H1 (cell line): ENCODE measurements around the gene SYTL1. TPM values are rescaled to one million over a fixed set of nuclear protein-coding genes. Genes with fewer than 3 reads are reported as not detected.

ENCODE experiments used
- CTBP2 ChIP-seq: IDR thresholded peaks from 2 replicates; pipeline ENCODE4 v1.7.0; 2011; ENCODE audit warnings: borderline replicate concordance, mild to moderate bottlenecking, moderate library complexity, mixed read lengths, low read length; ENCODE audit not compliant: insufficient read depth, insufficient read length
- PHF8 ChIP-seq: fragments of 200-600 bp; sonication (generic); conservative IDR thresholded peaks from 2 replicates; pipeline ENCODE4 v1.7.1; 2012; ENCODE audit warnings: low read depth, mild to moderate bottlenecking, inconsistent platforms, low read length, moderate library complexity
- RAD21 ChIP-seq, 2 experiments: IDR thresholded peaks in 1 of 2; conservative IDR thresholded peaks in 1 of 2; 2 replicates each; pipeline ENCODE4 v1.6.1; 2011; ENCODE audit warnings: low read depth in 2 of 2, low read length in 2 of 2, improper control_type of control experiment in 1 of 2, inconsistent platforms in 1 of 2, mild to moderate bottlenecking in 1 of 2, moderate library complexity in 1 of 2
- SIN3A ChIP-seq, 2 experiments: IDR thresholded peaks in 1 of 2; conservative IDR thresholded peaks in 1 of 2; 2 replicates each; pipeline ENCODE4 v1.6.1; 2011 to 2012; ENCODE audit warnings: low read length in 2 of 2, improper control_type of control experiment in 1 of 2, low read depth in 1 of 2, mild to moderate bottlenecking in 1 of 2
- SIRT6 ChIP-seq: IDR thresholded peaks from one replicate; pipeline ENCODE4 v1.7.1; 2012; ENCODE audit warnings: low read length, inconsistent platforms
- SP1 ChIP-seq: IDR thresholded peaks from 2 replicates; pipeline ENCODE4 v1.6.1; 2011; ENCODE audit warnings: low read depth, low read length
- SRF ChIP-seq: IDR thresholded peaks from 2 replicates; pipeline ENCODE4 v1.6.1; 2011; ENCODE audit warnings: mild to moderate bottlenecking, low read depth, low read length, moderate library complexity
- TAF1 ChIP-seq: IDR thresholded peaks from 2 replicates; pipeline ENCODE4 v1.6.1; 2011; ENCODE audit warnings: mild to moderate bottlenecking, low read depth, low read length
- TBP ChIP-seq: IDR thresholded peaks from 2 replicates; pipeline ENCODE4 v1.6.1; 2011; ENCODE audit warnings: low read depth, low read length, improper control_type of control experiment
- TEAD4 ChIP-seq: IDR thresholded peaks from 2 replicates; pipeline ENCODE4 v1.6.1; 2012; ENCODE audit warnings: low read depth, low read length, inconsistent platforms, mixed read lengths
- polyA plus RNA-seq, 7 experiments: library from polyadenylated mRNA; depleted of rRNA in 3 of 7; stranded (reverse) in 5 of 7; unstranded in 2 of 7; fragments of >200 nt in 5 of 7; fragments of 200-250 nt in 2 of 7; gene quantifications; 1 replicate in 5 of 7; 2 replicates in 1 of 7; 4 replicates in 1 of 7; pipeline versions ENCODE4 v1.2.1 to v1.2.3, GENCODE V29; 2011 to 2013; ENCODE audit warnings: missing spikeins in 2 of 7, mixed read lengths in 2 of 7
- total RNA-seq: library from RNA; stranded (reverse); fragmentation: NEBNext Ultra II Directional; extraction: Animal tissue kit (Norgen Biotek cat#: 25700); gene quantifications from 2 replicates; pipeline ENCODE4 v1.2.1, GENCODE V29; 2021
- TF ChIP-seq, protein P1 (sequence below), 3 experiments: IDR thresholded peaks; 1 replicate in 2 of 3; 2 replicates in 1 of 3; pipeline versions ENCODE4 v1.5.1 to v1.6.1; 2011; ENCODE audit warnings: low read length in 3 of 3, mild to moderate bottlenecking in 3 of 3, inconsistent platforms in 2 of 3, low read depth in 1 of 3, moderate library complexity in 1 of 3; ENCODE audit not compliant: insufficient read depth in 1 of 3; ENCODE audit errors: control extremely low read depth in 1 of 3

SYTL1 gene
- total and polyA plus RNA-seq, 2 of the 8 experiments (the other 6 are each of a cell fraction or from before 2014, with no cell fraction given) = 6.4 to 19.5 TPM

DNA sequence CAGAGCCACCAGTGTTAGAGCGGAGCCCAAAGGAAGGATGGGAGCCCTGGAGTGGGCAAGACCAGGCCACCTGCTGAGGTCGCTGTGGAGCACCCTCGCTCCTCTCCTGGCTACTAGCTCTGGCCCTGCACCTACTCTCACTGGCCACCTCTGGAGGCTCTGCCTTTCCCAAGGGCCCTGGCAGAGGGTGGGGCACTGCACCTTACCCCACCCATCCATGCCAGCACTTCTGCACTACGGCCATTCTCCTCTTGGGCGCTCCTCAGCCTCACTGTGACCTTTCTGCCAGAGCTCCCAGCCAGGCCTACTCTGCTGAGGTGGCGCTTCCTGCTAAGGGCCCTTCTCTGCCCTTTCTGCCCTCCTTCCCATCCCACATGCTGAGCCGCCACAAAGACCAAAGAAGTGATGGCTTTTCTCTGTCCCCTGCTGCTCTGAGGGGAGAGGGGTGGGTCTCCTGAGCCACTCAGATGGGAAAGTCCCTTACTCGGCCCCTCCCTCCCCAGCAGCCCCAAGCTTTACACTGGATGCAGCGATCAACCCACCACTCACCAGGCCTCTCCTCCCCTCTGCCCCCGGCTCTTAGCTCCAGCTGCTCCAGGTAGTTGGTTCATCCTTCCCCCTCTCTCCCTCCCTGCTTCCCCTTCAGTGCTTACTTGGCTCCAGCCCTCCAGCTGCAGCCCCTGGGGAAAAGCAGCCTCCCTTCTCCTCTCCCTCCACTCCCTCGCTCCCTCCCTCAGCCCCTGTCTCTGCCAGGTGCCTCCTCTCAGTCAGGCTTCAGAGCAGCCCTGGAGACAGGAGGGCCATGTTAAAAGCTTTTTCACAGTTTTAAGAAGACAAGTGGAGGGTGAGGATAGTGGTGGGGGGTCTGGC, 34.7 kb upstream of the SYTL1 start (continued):
- TF ChIP-seq, protein P1, sequence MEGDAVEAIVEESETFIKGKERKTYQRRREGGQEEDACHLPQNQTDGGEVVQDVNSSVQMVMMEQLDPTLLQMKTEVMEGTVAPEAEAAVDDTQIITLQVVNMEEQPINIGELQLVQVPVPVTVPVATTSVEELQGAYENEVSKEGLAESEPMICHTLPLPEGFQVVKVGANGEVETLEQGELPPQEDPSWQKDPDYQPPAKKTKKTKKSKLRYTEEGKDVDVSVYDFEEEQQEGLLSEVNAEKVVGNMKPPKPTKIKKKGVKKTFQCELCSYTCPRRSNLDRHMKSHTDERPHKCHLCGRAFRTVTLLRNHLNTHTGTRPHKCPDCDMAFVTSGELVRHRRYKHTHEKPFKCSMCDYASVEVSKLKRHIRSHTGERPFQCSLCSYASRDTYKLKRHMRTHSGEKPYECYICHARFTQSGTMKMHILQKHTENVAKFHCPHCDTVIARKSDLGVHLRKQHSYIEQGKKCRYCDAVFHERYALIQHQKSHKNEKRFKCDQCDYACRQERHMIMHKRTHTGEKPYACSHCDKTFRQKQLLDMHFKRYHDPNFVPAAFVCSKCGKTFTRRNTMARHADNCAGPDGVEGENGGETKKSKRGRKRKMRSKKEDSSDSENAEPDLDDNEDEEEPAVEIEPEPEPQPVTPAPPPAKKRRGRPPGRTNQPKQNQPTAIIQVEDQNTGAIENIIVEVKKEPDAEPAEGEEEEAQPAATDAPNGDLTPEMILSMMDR (IDR thresholded peaks at IDR 0.05; ENCODE audit: control extremely low read depth in 1 of 3, insufficient read depth in 1 of 3, low read depth in 1 of 3, low read length in 3 of 3) = peak; percentile 33 to 57 (median 41)
- TF ChIP-seq TBP = peak; percentile 60; the same call in 1 of the 2 replicates
- TF ChIP-seq TAF1 = peak; percentile 62
- TF ChIP-seq SP1 = peak; percentile 53; the same call in 1 of the 2 replicates
- peak; percentile 54 for TF ChIP-seq CTBP2
- TF ChIP-seq SIRT6 = no peak
- no peak for TF ChIP-seq TEAD4
- TF ChIP-seq SIN3A (conservative IDR thresholded peaks at IDR 0.05 in 1 of 2, IDR thresholded peaks at IDR 0.05 in 1 of 2; ENCODE audit: low read depth in 1 of 2, low read length in 2 of 2) = 0 out of 4 replicates have a peak, but pooled peaks of 1 of the 2 experiments have one; percentile 25
- no peak for TF ChIP-seq PHF8
- TF ChIP-seq SRF = no peak
- TF ChIP-seq RAD21 (IDR thresholded peaks at IDR 0.05 in 1 of 2, conservative IDR thresholded peaks at IDR 0.05 in 1 of 2; ENCODE audit: low read depth in 2 of 2, low read length in 2 of 2) = 0 out of 4 replicates have a peak, but pooled peaks of 1 of the 2 experiments have one; percentile 12
